K562 (cell line): ENCODE results near the gene DLGAP3. TPM values are rescaled to one million over a fixed set of nuclear protein-coding genes. Genes with fewer than 3 reads are reported as not detected.

ENCODE experiments used
- ATAC-seq: fragments of 200-7000 bp; cut with Tn5 transposase; 3 replicates; pipeline ENCODE4 v1.9.1; 2020; ENCODE audit warnings: moderate library complexity
- BruUV-seq: library from RNA; stranded (reverse); fragments of 400-500 nt; replicated peaks from 2 replicates; lab custom pipeline; 2021; lab: Mats Ljungman, UMichigan
- CTCF ChIA-PET: fragments of 300-600 bp; formaldehyde crosslinking; extraction: SDS; loops from one replicate; lab custom pipeline; 2021; ENCODE audit warnings: low intra/inter-chr PET ratio; lab: Yijun Ruan, JAX
- POLR2A ChIA-PET: fragments of 300-600, 350-650 bp; sonication (Branson Sonifier 250); formaldehyde crosslinking; extraction: SDS; loops from one replicate; lab custom pipeline; 2021; ENCODE audit warnings: antibody characterized with exemption, inconsistent platforms; lab: Yijun Ruan, JAX
- DNase-seq, 4 experiments: peaks; one replicate each; pipeline versions ENCODE4 v3.0.0 to v3.0.0-alpha.2; 2011 to 2018; ENCODE audit warnings: low spot score in 3 of 4, mixed read lengths in 3 of 4; ENCODE audit errors: extremely low read depth in 1 of 4
- FAIRE-seq: peaks from 2 replicates; lab custom pipeline; 2011; peaks lifted over from hg19 to GRCh38; lab: Jason Lieb, UNC
- H2AFZ ChIP-seq: 2 replicates; pipeline ENCODE4 v1.6.0; 2011; ENCODE audit warnings: low read depth, low read length, control low read depth, inconsistent platforms
- H3K27ac ChIP-seq: fragments of 200-600 bp; 3 replicates; pipeline ENCODE4 v1.8.0; 2011; ENCODE audit warnings: low read depth, mild to moderate bottlenecking, control low read depth, inconsistent platforms, low read length, moderate library complexity, mixed read lengths; ENCODE audit errors: extremely low read depth
- H3K27me3 ChIP-seq, 2 experiments: fragments of 300-600 bp in 1 of 2; 2 replicates in 1 of 2; 3 replicates in 1 of 2; pipeline versions ENCODE4 v1.6.0 to v1.8.0; 2011; ENCODE audit warnings: inconsistent platforms in 2 of 2, low read length in 2 of 2, mild to moderate bottlenecking in 1 of 2, mixed read lengths in 1 of 2, moderate library complexity in 1 of 2; ENCODE audit not compliant: control insufficient read depth in 2 of 2, insufficient read depth in 2 of 2
- H3K36me3 ChIP-seq: fragments of 300-600 bp; 3 replicates; pipeline ENCODE4 v1.8.0; 2011; ENCODE audit warnings: mild to moderate bottlenecking, low read length, inconsistent platforms; ENCODE audit not compliant: control insufficient read depth, insufficient read depth
- H3K4me1 ChIP-seq, 2 experiments: fragments of 200-600 bp in 1 of 2; replicated peaks in 1 of 2; 2 replicates in 1 of 2; 3 replicates in 1 of 2; pipeline versions ENCODE4 v1.5.1 to v1.8.0; 2011; ENCODE audit warnings: inconsistent platforms in 2 of 2, low read length in 2 of 2, mild to moderate bottlenecking in 1 of 2, mixed read lengths in 1 of 2, moderate library complexity in 1 of 2; ENCODE audit not compliant: control insufficient read depth in 2 of 2, insufficient read depth in 2 of 2
- H3K4me2 ChIP-seq: 2 replicates; pipeline ENCODE4 v1.6.1; 2011; ENCODE audit warnings: low read length, control low read depth, inconsistent platforms, mixed read lengths; ENCODE audit not compliant: insufficient read depth
- H3K4me3 ChIP-seq: fragments of 200-600 bp; sonication (generic), shearing (Covaris generic); 2 replicates; pipeline ENCODE4 v1.5.1; 2016; ENCODE audit warnings: control low read depth, inconsistent platforms
- H3K79me2 ChIP-seq: fragments of 200-600 bp; 3 replicates; pipeline ENCODE4 v1.8.0; 2011; ENCODE audit warnings: low read length, inconsistent platforms; ENCODE audit not compliant: control insufficient read depth, insufficient read depth
- H3K9ac ChIP-seq, 2 experiments: 2 replicates each; pipeline versions ENCODE4 v1.6.0 to v1.6.1; 2011; ENCODE audit warnings: low read depth in 2 of 2, low read length in 2 of 2, control low read depth in 1 of 2, inconsistent platforms in 1 of 2, mild to moderate bottlenecking in 1 of 2, mixed read lengths in 1 of 2; ENCODE audit not compliant: insufficient read depth in 1 of 2
- H3K9me1 ChIP-seq: one replicate; pipeline ENCODE4 v1.6.0; 2011; ENCODE audit warnings: inconsistent platforms, mild to moderate bottlenecking, low read length, moderate library complexity; ENCODE audit not compliant: control insufficient read depth, insufficient read depth
- H3K9me3 ChIP-seq: replicated peaks from 2 replicates; pipeline ENCODE4 v1.5.1; 2011; ENCODE audit warnings: low read depth, low read length, inconsistent platforms; ENCODE audit not compliant: control insufficient read depth, insufficient read depth
- H4K20me1 ChIP-seq: replicated peaks from 2 replicates; pipeline ENCODE4 v1.6.1; 2011; ENCODE audit warnings: low read length, inconsistent platforms, mixed read lengths; ENCODE audit not compliant: control insufficient read depth, insufficient read depth
- BCOR ChIP-seq: fragments of 450-650 bp; IDR thresholded peaks from 2 replicates; pipeline ENCODE4 v1.6.1; 2016
- HDAC6 ChIP-seq: IDR thresholded peaks from 2 replicates; pipeline ENCODE4 v1.6.1; 2012; ENCODE audit warnings: low read depth, mild to moderate bottlenecking, control low read depth, inconsistent platforms, low read length, moderate library complexity
- MTF1 ChIP-seq: fragments of 250-450 bp; sonication (Bioruptor Pico); IDR thresholded peaks from 2 replicates; pipeline ENCODE4 v1.9.0; 2021; ENCODE audit warnings: moderate library complexity, mild to moderate bottlenecking, inconsistent platforms, borderline replicate concordance
- NEUROD1 ChIP-seq: fragments of 150-350 bp; IDR thresholded peaks from 2 replicates; pipeline ENCODE4 v1.6.1; 2014; ENCODE audit warnings: borderline replicate concordance, low read length, low read depth; ENCODE audit not compliant: partially characterized antibody
- PRDM10 ChIP-seq: fragments of 450-650 bp; IDR thresholded peaks from 2 replicates; pipeline ENCODE4 v1.6.1; 2018; ENCODE audit not compliant: partially characterized antibody
- SAP30 ChIP-seq: fragments of 200-600 bp; sonication (generic); IDR thresholded peaks from 2 replicates; pipeline ENCODE4 v1.6.1; 2012; ENCODE audit warnings: borderline replicate concordance, low read depth, mild to moderate bottlenecking, moderate library complexity, low read length, control low read depth, inconsistent platforms; ENCODE audit not compliant: insufficient read depth, poor library complexity, severe bottlenecking
- ZNF57 ChIP-seq: fragments of 450-650 bp; formaldehyde crosslinking; IDR thresholded peaks from 2 replicates; pipeline ENCODE4 v1.4.0; 2020; ENCODE audit warnings: mild to moderate bottlenecking, moderate library complexity
- in situ Hi-C: fragments of 300-500 bp; cut with MboI; formaldehyde crosslinking; loops from 4 replicates; pipeline ENCODE4 v1.15.0; 2018; ENCODE audit warnings: inconsistent platforms, mixed read lengths
- intact Hi-C: fragments of 100-400 bp; cut with micrococcal nuclease; formaldehyde crosslinking; loops from 2 replicates; pipeline ENCODE4 v1.14.2; 2022
- polyA plus RNA-seq, 8 experiments: library from polyadenylated mRNA; depleted of rRNA in 4 of 8; stranded (reverse) in 5 of 8; unstranded in 3 of 8; fragments of >200 nt; fragmentation: Nextera tagmentation in 2 of 8; fragmentation: Illumina TruSeq in 1 of 8; extraction: Ambion mirVana in 2 of 8; extraction: Trizol in 1 of 8; gene quantifications; 2 replicates each; pipeline versions ENCODE4 v1.2.1 to v1.2.3, GENCODE V29; 2011 to 2014; ENCODE audit warnings: inconsistent platforms in 1 of 8, missing spikeins in 1 of 8
- total RNA-seq, 7 experiments: library from RNA; depleted of rRNA in 6 of 7; stranded (reverse); fragments of >200 nt in 6 of 7; fragmentation: Illumina TruSeq in 2 of 7; extraction: Trizol in 2 of 7; gene quantifications; 2 replicates each; pipeline versions ENCODE4 v1.2.1 to v1.2.3, GENCODE V29; 2011 to 2021; ENCODE audit warnings: low replicate concordance in 1 of 7

DLGAP3 gene
- total and polyA plus RNA-seq, 9 of the 15 experiments (the other 6 are each of a cell fraction or from before 2014, with no cell fraction given) = 0.01 to 0.16 (median 0.07) TPM; not detected in 6

- ChIA-PET CTCF (no interaction called here), POLR2A (interaction anchor here (1.8 kb wide), 1 partner anchor 12 kb away, joined by 4 read pairs; no protein-coding TSS in a partner anchor)
- Histone ChIP-seq H3K36me3 (no peaks in the 10 kb centered on the region), H3K4me2 (no peak overlapping the region), H3K9me3 (no peaks in the 10 kb centered on the region), H3K9me1 (no peaks in the 10 kb centered on the region), H3K79me2 (no peaks in the 10 kb centered on the region), H3K4me3 (no peak overlapping the region), H3K4me1 (peaks cover 0 to 10% of the 10 kb centered on the region in 2 experiments; a peak in 3 of 5 replicates), H3K27me3 (peaks cover 8 to 32% of the 10 kb centered on the region in 2 experiments), H3K27ac (no peak overlapping the region), H3K9ac (no peak overlapping the region), H2AFZ (no peak overlapping the region), H4K20me1 (peaks cover 13% of the 10 kb centered on the region)
- in situ Hi-C loops (no loop called here), intact Hi-C loops (no loop called here)
- no TSS peak for BruUV-seq
- ATAC-seq (no peak), FAIRE-seq (no peak), DNase-seq (no peak)
- no peak for TF ChIP-seq ZNF57
- no peak for TF ChIP-seq MTF1 (CRISPR knock-in tag)
- TF ChIP-seq NEUROD1 = no peak
- no peak for TF ChIP-seq PRDM10
- no peak for TF ChIP-seq SAP30
- no peak for TF ChIP-seq BCOR
- no peak for TF ChIP-seq HDAC6
Observed at GRCh38 chr1:34923490-34923889, 6.0 kb downstream of the DLGAP3 start.
